Endothelial cell of umbilical vein (primary cell): Measurements from ENCODE around the gene CAMK2B. TPM values are rescaled to one million over a fixed set of nuclear protein-coding genes. Genes with fewer than 3 reads are reported as not detected.

Source experiments
- BruUV-seq: library from RNA; stranded (reverse); fragments of 400-500 nt; replicated peaks from 2 replicates; lab custom pipeline; 2021; lab: Mats Ljungman, UMichigan
- CTCF ChIA-PET: fragments of 300-600, 350-600 bp; sonication (Branson Sonifier 250); formaldehyde crosslinking; loops from one replicate; lab custom pipeline; 2021; ENCODE audit warnings: antibody characterized with exemption, inconsistent platforms; lab: Charles Lee
- POLR2A ChIA-PET: fragments of 300-600, 350-600 bp; sonication (Branson Sonifier 250); formaldehyde crosslinking; loops from one replicate; lab custom pipeline; 2021; ENCODE audit warnings: antibody characterized with exemption, inconsistent platforms; lab: Charles Lee
- DNase-seq: peaks from one replicate; pipeline ENCODE4 v3.0.0-alpha.2; 2011; ENCODE audit warnings: low read depth, low spot score
- FAIRE-seq: peaks from 2 replicates; lab custom pipeline; 2011; peaks lifted over from hg19 to GRCh38; lab: Jason Lieb, UNC
- H2AFZ ChIP-seq: 2 replicates; pipeline ENCODE4 v1.6.0; 2012; ENCODE audit warnings: low read depth, low read length, control low read depth, inconsistent platforms
- H3K27ac ChIP-seq: 2 replicates; pipeline ENCODE4 v1.5.1; 2011; ENCODE audit warnings: low read depth, mild to moderate bottlenecking, control low read depth, low read length, moderate library complexity; ENCODE audit not compliant: insufficient read depth
- H3K27me3 ChIP-seq, 2 experiments: 2 replicates each; pipeline versions ENCODE4 v1.6.0 to v1.6.1; 2011; ENCODE audit warnings: low read length in 2 of 2, mixed read lengths in 1 of 2; ENCODE audit not compliant: control insufficient read depth in 2 of 2, insufficient read depth in 2 of 2
- H3K36me3 ChIP-seq, 2 experiments: 2 replicates in 1 of 2; 3 replicates in 1 of 2; pipeline ENCODE4 v1.5.1; 2011; ENCODE audit warnings: low read length in 2 of 2, mild to moderate bottlenecking in 1 of 2, moderate library complexity in 1 of 2; ENCODE audit not compliant: control insufficient read depth in 2 of 2, insufficient read depth in 2 of 2; ENCODE audit errors: extremely low read depth in 1 of 2
- H3K4me1 ChIP-seq: 3 replicates; pipeline ENCODE4 v1.5.1; 2011; ENCODE audit warnings: mild to moderate bottlenecking, low read length; ENCODE audit not compliant: control insufficient read depth, insufficient read depth; ENCODE audit errors: extremely low read depth
- H3K4me2 ChIP-seq: 2 replicates; pipeline ENCODE4 v1.6.1; 2011; ENCODE audit warnings: low read length, control low read depth, mixed read lengths; ENCODE audit not compliant: insufficient read depth
- H3K4me3 ChIP-seq, 3 experiments: fragments of 200-600 bp in 1 of 3; sonication (generic), shearing (Covaris generic) in 1 of 3; replicated peaks in 1 of 3; 2 replicates each; pipeline ENCODE4 v1.5.1; 2011 to 2016; ENCODE audit warnings: control low read depth in 3 of 3, low read length in 3 of 3, mild to moderate bottlenecking in 2 of 3, inconsistent platforms in 1 of 3, low read depth in 1 of 3, moderate library complexity in 1 of 3; ENCODE audit not compliant: insufficient read depth in 1 of 3
- H3K79me2 ChIP-seq: 2 replicates; pipeline ENCODE4 v1.6.0; 2012; ENCODE audit warnings: low read length, inconsistent platforms; ENCODE audit not compliant: control insufficient read depth, insufficient read depth
- H3K9ac ChIP-seq: replicated peaks from 2 replicates; pipeline ENCODE3; 2011; ENCODE audit warnings: low read length, control low read depth; ENCODE audit not compliant: insufficient read depth; ENCODE audit errors: extremely low read depth
- H3K9me1 ChIP-seq: replicated peaks from 3 replicates; pipeline ENCODE4 v1.6.0; 2011; ENCODE audit warnings: mild to moderate bottlenecking, low read length; ENCODE audit not compliant: control insufficient read depth, insufficient read depth; ENCODE audit errors: extremely low read depth
- H3K9me3 ChIP-seq: replicated peaks from 2 replicates; pipeline ENCODE4 v1.5.1; 2012; ENCODE audit warnings: low read length, inconsistent platforms; ENCODE audit not compliant: control insufficient read depth, insufficient read depth
- H4K20me1 ChIP-seq: replicated peaks from 2 replicates; pipeline ENCODE3; 2011; ENCODE audit warnings: mild to moderate bottlenecking, low read length; ENCODE audit not compliant: control insufficient read depth, insufficient read depth; ENCODE audit errors: extremely low read depth
- EZH2 ChIP-seq: IDR thresholded peaks from 2 replicates; pipeline ENCODE4 v1.6.1; 2012; ENCODE audit warnings: borderline replicate concordance, low read depth, mild to moderate bottlenecking, moderate library complexity, low read length, inconsistent platforms; ENCODE audit not compliant: severe bottlenecking
- FOS ChIP-seq: IDR thresholded peaks from 2 replicates; pipeline ENCODE4 v1.6.1; 2011; ENCODE audit warnings: mild to moderate bottlenecking, low read length, moderate library complexity, borderline replicate concordance; ENCODE audit not compliant: insufficient read depth
- GATA2 ChIP-seq: IDR thresholded peaks from 2 replicates; pipeline ENCODE4 v1.7.0; 2011; ENCODE audit warnings: low read depth, mild to moderate bottlenecking, moderate library complexity, mixed read lengths, low read length; ENCODE audit not compliant: insufficient read length, insufficient read depth
- JUN ChIP-seq: IDR thresholded peaks from 2 replicates; pipeline ENCODE4 v1.6.1; 2011; ENCODE audit warnings: borderline replicate concordance, low read depth; ENCODE audit not compliant: insufficient read length, insufficient read depth
- MAX ChIP-seq: IDR thresholded peaks from 2 replicates; pipeline ENCODE4 v1.6.1; 2011; ENCODE audit not compliant: insufficient read depth, insufficient read length
- MYC ChIP-seq: IDR thresholded peaks from one replicate; pipeline ENCODE4 v1.6.1; 2011; ENCODE audit warnings: mild to moderate bottlenecking, low read depth, low read length
- POLR2A ChIP-seq: IDR thresholded peaks from 2 replicates; pipeline ENCODE4 v1.6.1; 2012; ENCODE audit warnings: low read depth, mild to moderate bottlenecking, control low read depth, low read length
- POLR2AphosphoS5 ChIP-seq: IDR thresholded peaks from 2 replicates; pipeline ENCODE4 v1.6.1; 2012; ENCODE audit warnings: low read depth, mild to moderate bottlenecking, control low read depth, low read length, moderate library complexity; ENCODE audit not compliant: insufficient read depth
- dilution Hi-C: fragments of 300-500 bp; cut with MboI; formaldehyde crosslinking; loops from one replicate; pipeline ENCODE4 v1.15.0; 2019; ENCODE audit warnings: low sequenced_read_pairs; ENCODE audit not compliant: extremely low pct_ligation_motif_present
- intact Hi-C: fragments of 100-400 bp; cut with micrococcal nuclease; formaldehyde crosslinking; loops from one replicate; pipeline ENCODE4 v1.10.0; 2022
- polyA plus RNA-seq, 4 experiments: library from polyadenylated mRNA; depleted of rRNA in 3 of 4; stranded (reverse) in 3 of 4; unstranded in 1 of 4; fragments of >200 nt; gene quantifications; 2 replicates each; pipeline versions ENCODE4 v1.2.1 to v1.2.3, GENCODE V29; 2011 to 2012; ENCODE audit warnings: missing spikeins in 1 of 4
- total RNA-seq: library from RNA; stranded (reverse); gene quantifications from 2 replicates; pipeline ENCODE4 v1.2.3, GENCODE V29; 2021
- TF ChIP-seq, protein P1 (sequence below), 2 donors: IDR thresholded peaks; 1 replicate in 1 of 2; 2 replicates in 1 of 2; pipeline ENCODE4 v1.5.1; 2011; ENCODE audit warnings: low read length in 2 of 2, mild to moderate bottlenecking in 2 of 2, moderate library complexity in 2 of 2, control low read depth in 1 of 2, inconsistent platforms in 1 of 2, low read depth in 1 of 2; ENCODE audit not compliant: insufficient read depth in 1 of 2; ENCODE audit errors: extremely low read depth in 1 of 2

The CAMK2B gene
- total and polyA plus RNA-seq, 2 donors (not counting 3 experiments of a cell fraction or from before 2014, with no cell fraction given) = 0.57 to 1.6 TPM

- CTCF ChIA-PET = interaction anchor here (1.1 kb wide), 1 partner anchor 42 kb away, joined by 3 read pairs; no protein-coding TSS in a partner anchor
- POLR2A ChIA-PET = no interaction called here
- DNase-seq = no peak
Observed at GRCh38 chr7:44283381-44284211, 41.8 kb downstream of the CAMK2B start.

GRCh38 chr7:44282601-44283171 is 42.7 kb downstream of the CAMK2B start:
- no peaks in the 10 kb centered on the region for H3K36me3 ChIP-seq
- no peak overlapping the region for H3K4me3 ChIP-seq
- no peak overlapping the region for H3K9ac ChIP-seq
- DNase-seq = no peak
- no peak overlapping the region for H2AFZ ChIP-seq
- H3K27me3 ChIP-seq = no peaks in the 10 kb centered on the region
- H3K9me3 ChIP-seq = no peaks in the 10 kb centered on the region
- no peaks in the 10 kb centered on the region for H3K79me2 ChIP-seq
- intact Hi-C loops = no loop called here
- ChIA-PET CTCF (interaction anchor here (1.1 kb wide), 1 partner anchor 41 kb away, joined by 3 read pairs; no protein-coding TSS in a partner anchor), POLR2A (no interaction called here)
- dilution Hi-C loops = no loop called here
- BruUV-seq = no TSS peak
- no peaks in the 10 kb centered on the region for H4K20me1 ChIP-seq
- no peaks in the 10 kb centered on the region for H3K9me1 ChIP-seq
- no peak overlapping the region for H3K4me2 ChIP-seq
- TF ChIP-seq MYC = no peak
- TF ChIP-seq, protein P1, sequence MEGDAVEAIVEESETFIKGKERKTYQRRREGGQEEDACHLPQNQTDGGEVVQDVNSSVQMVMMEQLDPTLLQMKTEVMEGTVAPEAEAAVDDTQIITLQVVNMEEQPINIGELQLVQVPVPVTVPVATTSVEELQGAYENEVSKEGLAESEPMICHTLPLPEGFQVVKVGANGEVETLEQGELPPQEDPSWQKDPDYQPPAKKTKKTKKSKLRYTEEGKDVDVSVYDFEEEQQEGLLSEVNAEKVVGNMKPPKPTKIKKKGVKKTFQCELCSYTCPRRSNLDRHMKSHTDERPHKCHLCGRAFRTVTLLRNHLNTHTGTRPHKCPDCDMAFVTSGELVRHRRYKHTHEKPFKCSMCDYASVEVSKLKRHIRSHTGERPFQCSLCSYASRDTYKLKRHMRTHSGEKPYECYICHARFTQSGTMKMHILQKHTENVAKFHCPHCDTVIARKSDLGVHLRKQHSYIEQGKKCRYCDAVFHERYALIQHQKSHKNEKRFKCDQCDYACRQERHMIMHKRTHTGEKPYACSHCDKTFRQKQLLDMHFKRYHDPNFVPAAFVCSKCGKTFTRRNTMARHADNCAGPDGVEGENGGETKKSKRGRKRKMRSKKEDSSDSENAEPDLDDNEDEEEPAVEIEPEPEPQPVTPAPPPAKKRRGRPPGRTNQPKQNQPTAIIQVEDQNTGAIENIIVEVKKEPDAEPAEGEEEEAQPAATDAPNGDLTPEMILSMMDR (IDR thresholded peaks at IDR 0.05; ENCODE audit: extremely low read depth in 1 of 2, insufficient read depth in 1 of 2, low read depth in 1 of 2, low read length in 2 of 2) = no peak
- no peak for TF ChIP-seq POLR2AphosphoS5
- no peak for TF ChIP-seq JUN
- no peak for TF ChIP-seq POLR2A
- TF ChIP-seq EZH2 = no peak
- TF ChIP-seq FOS = no peak
- no peak for TF ChIP-seq MAX
- TF ChIP-seq GATA2 = no peak
- FAIRE-seq = no peak
- H3K4me1 ChIP-seq = no peaks in the 10 kb centered on the region
- no peak overlapping the region for H3K27ac ChIP-seq

More at GRCh38 chr7:44283381-44284211, 41.8 kb downstream of the CAMK2B start:
- H2AFZ ChIP-seq = no peak overlapping the region
- H3K4me2 ChIP-seq = no peak overlapping the region
- no peaks in the 10 kb centered on the region for H3K27me3 ChIP-seq
- no peaks in the 10 kb centered on the region for H3K9me3 ChIP-seq
- dilution Hi-C loops = no loop called here
- intact Hi-C loops = no loop called here
- H3K36me3 ChIP-seq = no peaks in the 10 kb centered on the region
- no TSS peak for BruUV-seq
- H3K79me2 ChIP-seq = no peaks in the 10 kb centered on the region
- FAIRE-seq = no peak
- no peaks in the 10 kb centered on the region for H3K9me1 ChIP-seq
- TF ChIP-seq POLR2A = no peak
- H4K20me1 ChIP-seq = no peaks in the 10 kb centered on the region
- H3K4me1 ChIP-seq = no peaks in the 10 kb centered on the region
- H3K9ac ChIP-seq = no peak overlapping the region
- no peak overlapping the region for H3K4me3 ChIP-seq
- H3K27ac ChIP-seq = no peak overlapping the region
